Activated CD4-positive, alpha-beta memory T cell treated with anti-CD3 and anti-CD28 coated beads for 36 hours (primary cell): ENCODE measurements around the gene E2F4. TPM values are rescaled to one million over a fixed set of nuclear protein-coding genes. Genes with fewer than 3 reads are reported as not detected.

Experiments
- CTCF ChIA-PET: fragments of 350-600 bp; sonication (Branson Sonifier 250); formaldehyde crosslinking; loops from one replicate; lab custom pipeline; 2021; ENCODE audit warnings: antibody characterized with exemption, inconsistent platforms; lab: Charles Lee
- POLR2A ChIA-PET: fragments of 350-600 bp; sonication (Branson Sonifier 250); formaldehyde crosslinking; loops from one replicate; lab custom pipeline; 2021; ENCODE audit warnings: antibody characterized with exemption; lab: Charles Lee
- DNase-seq: peaks from one replicate; pipeline ENCODE4 v3.0.0-alpha.2; 2020
- H3K27ac Mint-ChIP-seq: one replicate; pipeline ENCODE4 v1.8.0; 2021; ENCODE audit warnings: mixed read lengths
- H3K27me3 Mint-ChIP-seq: one replicate; pipeline ENCODE4 v1.8.0; 2021; ENCODE audit warnings: mixed read lengths
- H3K36me3 Mint-ChIP-seq: one replicate; pipeline ENCODE4 v1.8.0; 2021; ENCODE audit warnings: mixed read lengths
- H3K4me1 Mint-ChIP-seq: one replicate; pipeline ENCODE4 v1.8.0; 2021; ENCODE audit warnings: low read depth, mixed read lengths
- H3K4me3 Mint-ChIP-seq: one replicate; pipeline ENCODE4 v1.8.0; 2021; ENCODE audit warnings: mild to moderate bottlenecking, mixed read lengths
- H3K9me3 Mint-ChIP-seq: one replicate; pipeline ENCODE4 v1.8.0; 2021; ENCODE audit warnings: mixed read lengths
- intact Hi-C: fragments of 100-400 bp; cut with micrococcal nuclease; formaldehyde crosslinking; loops from one replicate; pipeline ENCODE4 v1.15.1; 2023
- microRNA-seq: library from miRNA; unstranded; fragments of <30 nt; microRNA quantifications from one replicate; pipeline ENCODE4 v1.2.0, GENCODE V29; 2022; ENCODE audit warnings: borderline number of aligned reads, borderline microRNAs expressed, borderline replicate concordance
- total RNA-seq, 2 experiments: library from RNA; stranded (reverse); gene quantifications; one replicate each; pipeline ENCODE4 v1.2.3, GENCODE V29; 2021

The E2F4 gene
- total RNA-seq, 2 experiments from 2014 or later = 91.6 to 92.3 TPM

- intact Hi-C loops = loop anchor here (1.0 to 10.0 kb wide), 6 partner anchors 20 to 417 kb away; partner anchors contain the start of genes ACD, C16orf86, CTCF and ENKD1
Observed at GRCh38 chr16:67247192-67248072, 55.5 kb downstream of the E2F4 start, which contains the start of gene FHOD1. Gene FHOD1 (minus strand): TSS chr16:67247481. CDS start chr16:67247410, 71 bp downstream.

GRCh38 chr16:67248073-67248400, 56.1 kb downstream of the E2F4 start:
- CTCF ChIA-PET = interaction anchor here (1.0 to 2.9 kb wide), 8 partner anchors 9 to 184 kb away, joined by 3 to 14 read pairs (median 6); partner anchors contain the start of gene TPPP3
- H3K4me3 Mint-ChIP-seq = peak overlapping the region; percentile 90
- no peak for DNase-seq
- no peaks in the 10 kb centered on the region for H3K9me3 Mint-ChIP-seq
- intact Hi-C loops = loop anchor here (10.0 kb wide), 1 partner anchor 417 kb away; the partner anchor contains the start of genes ACD, C16orf86, ENKD1 and PARD6A
- H3K4me1 Mint-ChIP-seq = peaks cover 41% of the 10 kb centered on the region
- POLR2A ChIA-PET = interaction anchor here (0.6 to 5.0 kb wide), 8 partner anchors 12 to 234 kb away, joined by 3 to 37 read pairs (median 4); partner anchors contain the start of gene TMEM208
- peaks cover 1% of the 10 kb centered on the region for H3K27me3 Mint-ChIP-seq
- peak overlapping the region; percentile 86 for H3K27ac Mint-ChIP-seq
- peaks cover 4% of the 10 kb centered on the region for H3K36me3 Mint-ChIP-seq

More at GRCh38 chr16:67247192-67248072, 55.5 kb downstream of the E2F4 start, which contains the start of gene FHOD1:
- Mint-ChIP-seq H3K36me3 (peaks cover 4% of the 10 kb centered on the region), H3K4me3 (peak within 1 kb of the TSS; percentile 90), H3K27ac (peak within 1 kb of the TSS; percentile 86), H3K4me1 (peaks cover 44% of the 10 kb centered on the region), H3K27me3 (peaks cover 1% of the 10 kb centered on the region), H3K9me3 (no peaks in the 10 kb centered on the region)
- DNase-seq = peak; percentile 99
- CTCF ChIA-PET = interaction anchor here (1.0 to 2.0 kb wide), 8 partner anchors 9 to 184 kb away, joined by 3 to 10 read pairs (median 6); partner anchors contain the start of genes TMEM208 and TPPP3
- POLR2A ChIA-PET = interaction anchor here (0.8 to 5.0 kb wide), 10 partner anchors 11 to 316 kb away, joined by 3 to 37 read pairs (median 3); partner anchors contain the start of genes ATP6V0D1, E2F4, MATCAP1 and TMEM208

Small RNA genes within 50 kb of the gene (microRNA-seq; reads per million reads assigned to microRNA genes)
- 52.6 reads per million, percentile 58 among the genes with 10 or more reads in this experiment for gene MIR328

Other genes starting within 250 kb of the E2F4 start
- 1 to 10 TPM; 1.6 to 3.0 TPM for gene CES3, start 230.9 kb upstream of the E2F4 start, total RNA-seq
- 10 to 100 TPM; 25.0 to 25.9 TPM for gene CES4A, start 203.6 kb upstream of the E2F4 start, total RNA-seq
- gene CBFB, start 163.0 kb upstream of the E2F4 start, total RNA-seq = 100 to 1,000 TPM; 155 to 163 TPM
- gene PHAF1, start 82.2 kb upstream of the E2F4 start, total RNA-seq = 10 to 100 TPM; 11.4 to 12.3 TPM
- gene B3GNT9, start 41.2 kb upstream of the E2F4 start, total RNA-seq = 1 to 10 TPM; 5.1 to 5.6 TPM
- 10 to 100 TPM; 41.7 to 43.2 TPM for gene TRADD, start 32.2 kb upstream of the E2F4 start, total RNA-seq
- gene FBXL8, start 32.2 kb upstream of the E2F4 start, total RNA-seq = 10 to 100 TPM; 24.1 to 25.7 TPM
- gene HSF4, start 27.4 kb upstream of the E2F4 start, total RNA-seq = 10 to 100 TPM; 34.8 to 36.1 TPM
- gene NOL3, start 21.6 kb upstream of the E2F4 start, total RNA-seq = 10 to 100 TPM; 14.8 to 20.1 TPM
- 10 to 100 TPM; 37.3 to 38.3 TPM for gene MATCAP1, start 8.2 kb upstream of the E2F4 start, total RNA-seq
- gene EXOC3L1, start 2.0 kb upstream of the E2F4 start, total RNA-seq = not detected
- gene ELMO3, start 7.0 kb downstream of the E2F4 start, total RNA-seq = 1 to 10 TPM; 5.1 to 5.9 TPM
- gene TMEM208, start 35.0 kb downstream of the E2F4 start, total RNA-seq = 10 to 100 TPM; 36.7 to 39.3 TPM
- 100 to 1,000 TPM in 1 of 2 experiments, 10 to 100 TPM in 1; 96.3 to 111 TPM for gene FHOD1, start 55.3 kb downstream of the E2F4 start, total RNA-seq
- 1 to 10 TPM; 5.9 to 6.1 TPM for gene SLC9A5, start 56.8 kb downstream of the E2F4 start, total RNA-seq
- gene PLEKHG4, start 87.4 kb downstream of the E2F4 start, total RNA-seq = 10 to 100 TPM; 22.7 to 24.6 TPM
- 1 to 10 TPM; 1.2 to 2.5 TPM for gene KCTD19, start 134.6 kb downstream of the E2F4 start, total RNA-seq
- gene LRRC36, start 134.7 kb downstream of the E2F4 start, total RNA-seq = under 1 TPM; 0.63 to 1.00 TPM
- gene TPPP3, start 201.3 kb downstream of the E2F4 start, total RNA-seq = not detected
- gene ZDHHC1, start 224.3 kb downstream of the E2F4 start, total RNA-seq = under 1 TPM; 0.57 to 0.68 TPM
- gene HSD11B2, start 239.0 kb downstream of the E2F4 start, total RNA-seq = 1 to 10 TPM in 1 of 2 experiments, under 1 TPM in 1; 0.71 to 1.3 TPM